GM19468 (cell line): ENCODE results near the gene TMEM50A.
"Not testable (repeated sequence)": the region's sequence is repeated elsewhere in the genome, so short reads cannot be mapped to it uniquely, and the experiment has no call there.

Experiments used
- ATAC-seq: cut with Tn5 transposase; IDR thresholded peaks from one replicate; pipeline ENCODE4 v1.9.1; 2021; ENCODE audit warnings: mild to moderate bottlenecking, moderate library complexity, moderate number of reproducible peaks; ENCODE audit not compliant: unreplicated experiment; ENCODE audit errors: extremely low read depth

Gene TMEM50A

DNA sequence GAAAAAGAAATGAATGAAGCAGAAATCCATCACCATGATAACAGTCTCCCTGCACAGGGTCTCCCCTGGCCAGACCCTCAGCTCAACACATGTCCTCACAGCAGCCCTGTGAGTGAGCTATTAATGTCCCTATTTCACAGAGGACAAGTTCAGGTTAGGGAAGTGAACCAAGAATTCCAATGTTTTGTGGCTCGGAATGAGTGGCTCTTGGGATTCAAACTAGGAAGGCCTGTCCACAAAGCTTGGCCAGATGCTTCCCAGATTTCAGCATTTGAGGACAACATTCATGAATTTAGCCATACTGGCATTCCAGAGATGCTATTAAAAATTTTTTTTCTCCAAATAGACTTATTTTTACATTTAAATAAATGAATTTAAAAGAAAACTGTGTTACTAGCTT lies 44.4 kb downstream of the TMEM50A start:
- ATAC-seq = not testable (repeated sequence)

DNA sequence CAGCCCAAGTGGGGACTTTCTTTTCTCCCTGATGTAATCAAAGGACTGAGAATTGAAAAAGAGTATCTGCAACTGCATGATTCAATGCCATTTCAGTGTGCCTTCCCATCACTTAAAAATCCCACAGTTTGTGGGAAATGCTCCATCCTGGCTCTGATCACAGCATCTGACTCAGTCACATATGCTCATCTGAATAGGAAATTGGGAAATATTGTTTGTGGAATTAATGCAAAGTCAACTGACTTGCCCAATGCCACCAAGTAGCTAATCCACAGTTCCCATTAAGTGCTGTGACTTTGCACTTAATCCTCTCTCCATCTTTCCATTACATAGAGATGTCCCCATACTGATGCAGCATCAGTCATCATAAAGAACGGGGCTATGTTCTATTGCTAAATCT lies 45.0 kb downstream of the TMEM50A start:
- not testable (repeated sequence) for ATAC-seq

DNA sequence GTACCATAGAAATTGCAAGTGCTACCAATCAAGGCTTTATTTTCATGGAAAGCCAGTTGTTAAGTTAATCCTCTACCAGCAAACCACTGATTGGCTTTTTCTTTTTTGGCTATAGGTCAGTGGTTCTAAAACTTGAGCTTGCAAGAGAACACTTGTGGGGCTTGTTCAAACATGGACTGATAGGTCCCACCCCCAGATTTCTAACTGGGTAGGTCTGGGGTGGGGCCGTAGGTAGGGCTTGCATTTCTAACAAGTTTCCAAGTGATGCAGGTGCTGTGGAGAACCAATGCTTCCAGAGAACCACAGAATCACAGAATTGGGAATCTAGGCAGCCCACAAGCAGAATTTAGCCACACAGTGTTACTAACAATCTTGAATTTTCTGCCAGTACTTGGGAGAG lies 45.7 kb downstream of the TMEM50A start:
- ATAC-seq = not testable (repeated sequence)

GRCh38 chr1:25387096-25387495 lies 49.0 kb downstream of the TMEM50A start:
- not testable (repeated sequence) for ATAC-seq

- not testable (repeated sequence) for ATAC-seq
These were observed 50.6 kb downstream of the TMEM50A start for GRCh38 chr1:25388691-25389090.

- not testable (repeated sequence) for ATAC-seq
These were observed 51.6 kb downstream of the TMEM50A start for GRCh38 chr1:25389721-25390120.

GRCh38 chr1:25392841-25393240 lies 54.7 kb downstream of the TMEM50A start:
- no peak for ATAC-seq

GRCh38 chr1:25397549-25397948 lies 59.4 kb downstream of the TMEM50A start:
- not testable (repeated sequence) for ATAC-seq

GRCh38 chr1:25398079-25398478 lies 59.9 kb downstream of the TMEM50A start:
- not testable (repeated sequence) for ATAC-seq

DNA sequence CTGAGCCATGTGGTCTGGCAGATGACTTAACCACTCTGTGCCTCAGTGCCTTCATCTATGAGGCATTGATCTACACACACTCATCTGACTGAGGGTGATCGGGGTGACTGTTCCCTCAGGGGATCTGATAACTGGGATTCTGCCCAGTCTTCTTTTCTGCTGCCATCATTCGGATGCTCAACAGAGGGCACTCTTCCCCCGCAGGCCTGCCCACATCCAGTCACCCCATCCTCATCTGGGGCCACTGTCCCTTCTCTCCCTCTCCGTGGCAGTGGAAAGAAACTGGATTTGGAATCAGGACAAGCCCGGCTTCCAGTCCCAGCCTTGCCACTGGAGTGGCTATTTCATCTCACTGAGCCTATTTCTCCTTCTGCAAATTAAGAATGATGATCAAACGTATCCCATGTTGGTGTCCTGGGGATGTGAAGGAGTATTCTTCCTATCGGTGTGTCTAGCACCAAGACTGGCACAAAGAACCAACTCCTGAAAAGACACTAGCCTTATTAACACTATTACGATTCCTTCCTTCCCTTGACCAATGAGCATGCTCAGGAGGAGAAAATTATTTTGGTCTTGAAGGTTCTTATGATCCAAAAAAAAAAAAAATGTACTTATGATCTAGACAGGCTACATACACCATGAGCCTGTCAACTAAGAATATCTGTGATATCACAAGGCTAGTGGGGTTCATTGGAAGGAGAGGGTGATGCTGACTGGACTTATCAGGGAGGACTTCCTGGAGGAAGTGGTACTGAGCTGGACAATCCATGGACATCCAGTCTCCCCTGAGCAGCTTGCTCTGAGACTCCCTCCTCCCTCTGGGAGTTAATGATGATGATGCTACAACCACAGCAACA lies 65.0 kb downstream of the TMEM50A start:
- ATAC-seq = not testable (repeated sequence)

DNA sequence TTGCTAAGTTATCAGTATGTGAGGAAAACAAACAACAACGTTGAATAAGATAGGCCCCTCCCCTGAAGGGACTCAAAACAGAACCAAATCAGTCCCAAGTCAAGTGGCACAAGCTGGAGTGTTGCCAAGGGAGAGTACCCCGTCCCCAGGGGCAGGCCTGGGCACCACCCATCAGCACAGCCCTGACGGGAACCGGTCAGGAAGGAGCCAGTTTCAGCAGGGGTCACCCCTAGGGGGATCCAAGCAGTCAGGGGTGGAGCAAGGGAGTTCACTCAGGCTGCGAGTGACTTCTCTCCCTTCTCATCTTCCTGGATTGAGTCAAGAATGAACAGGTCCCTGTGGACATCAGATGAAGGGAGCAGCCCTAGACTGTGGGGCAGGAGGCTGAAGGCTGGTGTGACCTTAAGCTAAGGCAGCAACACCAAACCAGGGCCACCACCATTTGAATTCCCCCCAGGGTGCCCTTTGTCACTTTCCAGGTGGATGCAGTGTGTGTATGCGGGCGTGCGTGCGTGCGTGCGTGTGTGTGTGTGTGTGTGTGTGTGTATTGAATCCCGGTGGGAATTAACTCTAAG lies 67.7 kb downstream of the TMEM50A start:
- not testable (repeated sequence) for ATAC-seq

DNA sequence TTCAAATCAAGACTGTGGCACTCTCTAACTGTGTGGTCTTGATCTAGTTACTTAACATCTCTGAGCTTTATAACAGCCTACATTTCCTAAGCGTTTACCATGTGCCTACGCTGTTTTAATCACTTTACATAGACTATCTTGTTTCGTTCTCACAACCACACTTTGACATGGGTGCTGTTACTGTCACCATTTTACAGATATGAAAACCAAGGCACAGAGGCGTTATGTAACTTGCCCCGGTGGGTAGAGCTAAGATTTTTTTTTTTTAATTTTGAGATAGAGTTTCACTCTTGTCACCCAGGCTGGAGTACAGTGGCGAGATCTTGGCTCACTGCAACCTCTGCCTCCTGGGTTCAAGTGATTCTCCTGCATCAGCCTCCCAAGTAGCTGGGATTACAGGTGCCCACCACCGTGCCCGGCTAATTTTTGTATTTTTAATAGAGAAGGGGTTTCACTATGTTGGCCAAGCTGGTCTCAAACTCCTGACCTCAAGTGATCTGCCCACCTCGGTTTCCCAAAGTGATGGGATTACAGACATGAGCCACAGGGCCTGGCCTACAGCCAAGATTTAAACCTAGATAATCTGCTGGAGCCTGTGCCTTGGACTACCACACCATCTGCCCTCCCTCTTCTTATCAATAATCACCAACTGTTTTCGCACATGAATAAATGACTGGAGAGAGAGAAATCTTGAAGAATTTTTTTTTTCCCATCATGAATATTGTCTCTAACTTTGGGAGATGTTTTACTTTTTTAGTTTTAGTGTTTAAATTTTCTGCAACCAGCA lies 71.7 kb downstream of the TMEM50A start:
- not testable (repeated sequence) for ATAC-seq
